WERI-Rb-1 (cell line): ENCODE results near the gene CLCN3.

Experiments
- DNase-seq: peaks from one replicate; pipeline ENCODE4 v3.0.0-alpha.2; 2020
- H3K27ac ChIP-seq: fragments of 250-450 bp; sonication (Bioruptor Pico); 2 replicates; pipeline ENCODE4 v1.5.1; 2020; ENCODE audit warnings: mild to moderate bottlenecking, moderate library complexity
- H3K27me3 ChIP-seq: fragments of 250-450 bp; sonication (Bioruptor Pico); 2 replicates; pipeline ENCODE4 v1.5.1; 2021; ENCODE audit warnings: mild to moderate bottlenecking, low read depth, moderate library complexity; ENCODE audit not compliant: insufficient read depth, severe bottlenecking
- H3K36me3 ChIP-seq: fragments of 250-450 bp; sonication (Bioruptor Pico); 2 replicates; pipeline ENCODE4 v1.5.1; 2020; ENCODE audit warnings: mild to moderate bottlenecking, moderate library complexity
- H3K4me3 ChIP-seq: 2 replicates; pipeline ENCODE4 v1.5.1; 2011; ENCODE audit warnings: low read depth, mild to moderate bottlenecking, control low read depth, low read length
- H3K9me3 ChIP-seq: fragments of 250-450 bp; sonication (Bioruptor Pico); 2 replicates; pipeline ENCODE4 v1.5.1; 2021; ENCODE audit warnings: mild to moderate bottlenecking, moderate library complexity; ENCODE audit not compliant: severe bottlenecking
- CTCF ChIP-seq: IDR thresholded peaks from 2 replicates; pipeline ENCODE4 v1.5.1; 2011; ENCODE audit warnings: low read depth, mild to moderate bottlenecking, control low read depth, inconsistent platforms, low read length

The CLCN3 gene

GRCh38 chr4:169661761-169662160, 41.4 kb downstream of the CLCN3 start:
- no peak for TF ChIP-seq CTCF
- Histone ChIP-seq H3K9me3 (peaks cover 4% of the 10 kb centered on the region), H3K4me3 (no peak overlapping the region), H3K36me3 (peaks cover 5% of the 10 kb centered on the region; the same call in 1 of the 2 replicates), H3K27me3 (no peaks in the 10 kb centered on the region), H3K27ac (no peak overlapping the region)
- DNase-seq, result no peak

GRCh38 chr4:169662206-169662605, 41.8 kb downstream of the CLCN3 start:
- no peak overlapping the region for H3K4me3 ChIP-seq
- DNase-seq, result no peak
- peaks cover 5% of the 10 kb centered on the region; the same call in 1 of the 2 replicates for H3K36me3 ChIP-seq
- H3K9me3 ChIP-seq, result peaks cover 8% of the 10 kb centered on the region
- no peak overlapping the region for H3K27ac ChIP-seq
- no peaks in the 10 kb centered on the region for H3K27me3 ChIP-seq
- no peak for TF ChIP-seq CTCF

GRCh38 chr4:169663402-169663801, 43.0 kb downstream of the CLCN3 start:
- Histone ChIP-seq H3K4me3 (no peak overlapping the region), H3K27me3 (no peaks in the 10 kb centered on the region), H3K36me3 (peaks cover 5% of the 10 kb centered on the region; the same call in 1 of the 2 replicates), H3K9me3 (peaks cover 8% of the 10 kb centered on the region), H3K27ac (no peak overlapping the region)
- no peak for DNase-seq
- no peak for TF ChIP-seq CTCF

- Histone ChIP-seq H3K27me3 (no peaks in the 10 kb centered on the region), H3K9me3 (peaks cover 8% of the 10 kb centered on the region), H3K36me3 (peaks cover 5% of the 10 kb centered on the region; the same call in 1 of the 2 replicates), H3K4me3 (no peak overlapping the region), H3K27ac (no peak overlapping the region)
- DNase-seq, result no peak
- TF ChIP-seq CTCF, result no peak
Measured at GRCh38 chr4:169663831-169664230, 43.5 kb downstream of the CLCN3 start.

GRCh38 chr4:169664615-169665014, 44.2 kb downstream of the CLCN3 start:
- Histone ChIP-seq H3K36me3 (peaks cover 5% of the 10 kb centered on the region; the same call in 1 of the 2 replicates), H3K9me3 (peaks cover 8% of the 10 kb centered on the region), H3K27me3 (no peaks in the 10 kb centered on the region), H3K4me3 (no peak overlapping the region), H3K27ac (no peak overlapping the region)
- DNase-seq, result no peak
- TF ChIP-seq CTCF, result no peak

- Histone ChIP-seq H3K27ac (no peak overlapping the region), H3K4me3 (no peak overlapping the region), H3K9me3 (peaks cover 8% of the 10 kb centered on the region), H3K36me3 (peaks cover 5% of the 10 kb centered on the region; the same call in 1 of the 2 replicates), H3K27me3 (no peaks in the 10 kb centered on the region)
- no peak for TF ChIP-seq CTCF
- no peak for DNase-seq
Measured at GRCh38 chr4:169665046-169665737, 44.8 kb downstream of the CLCN3 start.
